Endothelial cell of umbilical vein (primary cell): Measurements from ENCODE around the gene FOXS1. TPM values are rescaled to one million over a fixed set of nuclear protein-coding genes. Genes with fewer than 3 reads are reported as not detected.

Experiments used
- BruUV-seq: library from RNA; stranded (reverse); fragments of 400-500 nt; replicated peaks from 2 replicates; lab custom pipeline; 2021; lab: Mats Ljungman, UMichigan
- CTCF ChIA-PET: fragments of 300-600, 350-600 bp; sonication (Branson Sonifier 250); formaldehyde crosslinking; loops from one replicate; lab custom pipeline; 2021; ENCODE audit warnings: antibody characterized with exemption, inconsistent platforms; lab: Charles Lee
- POLR2A ChIA-PET: fragments of 300-600, 350-600 bp; sonication (Branson Sonifier 250); formaldehyde crosslinking; loops from one replicate; lab custom pipeline; 2021; ENCODE audit warnings: antibody characterized with exemption, inconsistent platforms; lab: Charles Lee
- DNase-seq: peaks from one replicate; pipeline ENCODE4 v3.0.0-alpha.2; 2011; ENCODE audit warnings: low read depth, low spot score
- FAIRE-seq: peaks from 2 replicates; lab custom pipeline; 2011; peaks lifted over from hg19 to GRCh38; lab: Jason Lieb, UNC
- H2AFZ ChIP-seq: 2 replicates; pipeline ENCODE4 v1.6.0; 2012; ENCODE audit warnings: low read depth, low read length, control low read depth, inconsistent platforms
- H3K27ac ChIP-seq: 2 replicates; pipeline ENCODE4 v1.5.1; 2011; ENCODE audit warnings: low read depth, mild to moderate bottlenecking, control low read depth, low read length, moderate library complexity; ENCODE audit not compliant: insufficient read depth
- H3K27me3 ChIP-seq, 2 experiments: 2 replicates each; pipeline versions ENCODE4 v1.6.0 to v1.6.1; 2011; ENCODE audit warnings: low read length in 2 of 2, mixed read lengths in 1 of 2; ENCODE audit not compliant: control insufficient read depth in 2 of 2, insufficient read depth in 2 of 2
- H3K36me3 ChIP-seq, 2 experiments: 2 replicates in 1 of 2; 3 replicates in 1 of 2; pipeline ENCODE4 v1.5.1; 2011; ENCODE audit warnings: low read length in 2 of 2, mild to moderate bottlenecking in 1 of 2, moderate library complexity in 1 of 2; ENCODE audit not compliant: control insufficient read depth in 2 of 2, insufficient read depth in 2 of 2; ENCODE audit errors: extremely low read depth in 1 of 2
- H3K4me1 ChIP-seq: 3 replicates; pipeline ENCODE4 v1.5.1; 2011; ENCODE audit warnings: mild to moderate bottlenecking, low read length; ENCODE audit not compliant: control insufficient read depth, insufficient read depth; ENCODE audit errors: extremely low read depth
- H3K4me2 ChIP-seq: 2 replicates; pipeline ENCODE4 v1.6.1; 2011; ENCODE audit warnings: low read length, control low read depth, mixed read lengths; ENCODE audit not compliant: insufficient read depth
- H3K4me3 ChIP-seq, 3 experiments: fragments of 200-600 bp in 1 of 3; sonication (generic), shearing (Covaris generic) in 1 of 3; replicated peaks in 1 of 3; 2 replicates each; pipeline ENCODE4 v1.5.1; 2011 to 2016; ENCODE audit warnings: control low read depth in 3 of 3, low read length in 3 of 3, mild to moderate bottlenecking in 2 of 3, inconsistent platforms in 1 of 3, low read depth in 1 of 3, moderate library complexity in 1 of 3; ENCODE audit not compliant: insufficient read depth in 1 of 3
- H3K79me2 ChIP-seq: 2 replicates; pipeline ENCODE4 v1.6.0; 2012; ENCODE audit warnings: low read length, inconsistent platforms; ENCODE audit not compliant: control insufficient read depth, insufficient read depth
- H3K9ac ChIP-seq: replicated peaks from 2 replicates; pipeline ENCODE3; 2011; ENCODE audit warnings: low read length, control low read depth; ENCODE audit not compliant: insufficient read depth; ENCODE audit errors: extremely low read depth
- H3K9me1 ChIP-seq: replicated peaks from 3 replicates; pipeline ENCODE4 v1.6.0; 2011; ENCODE audit warnings: mild to moderate bottlenecking, low read length; ENCODE audit not compliant: control insufficient read depth, insufficient read depth; ENCODE audit errors: extremely low read depth
- H3K9me3 ChIP-seq: replicated peaks from 2 replicates; pipeline ENCODE4 v1.5.1; 2012; ENCODE audit warnings: low read length, inconsistent platforms; ENCODE audit not compliant: control insufficient read depth, insufficient read depth
- H4K20me1 ChIP-seq: replicated peaks from 2 replicates; pipeline ENCODE3; 2011; ENCODE audit warnings: mild to moderate bottlenecking, low read length; ENCODE audit not compliant: control insufficient read depth, insufficient read depth; ENCODE audit errors: extremely low read depth
- EZH2 ChIP-seq: IDR thresholded peaks from 2 replicates; pipeline ENCODE4 v1.6.1; 2012; ENCODE audit warnings: borderline replicate concordance, low read depth, mild to moderate bottlenecking, moderate library complexity, low read length, inconsistent platforms; ENCODE audit not compliant: severe bottlenecking
- FOS ChIP-seq: IDR thresholded peaks from 2 replicates; pipeline ENCODE4 v1.6.1; 2011; ENCODE audit warnings: mild to moderate bottlenecking, low read length, moderate library complexity, borderline replicate concordance; ENCODE audit not compliant: insufficient read depth
- GATA2 ChIP-seq: IDR thresholded peaks from 2 replicates; pipeline ENCODE4 v1.7.0; 2011; ENCODE audit warnings: low read depth, mild to moderate bottlenecking, moderate library complexity, mixed read lengths, low read length; ENCODE audit not compliant: insufficient read length, insufficient read depth
- JUN ChIP-seq: IDR thresholded peaks from 2 replicates; pipeline ENCODE4 v1.6.1; 2011; ENCODE audit warnings: borderline replicate concordance, low read depth; ENCODE audit not compliant: insufficient read length, insufficient read depth
- MAX ChIP-seq: IDR thresholded peaks from 2 replicates; pipeline ENCODE4 v1.6.1; 2011; ENCODE audit not compliant: insufficient read depth, insufficient read length
- MYC ChIP-seq: IDR thresholded peaks from one replicate; pipeline ENCODE4 v1.6.1; 2011; ENCODE audit warnings: mild to moderate bottlenecking, low read depth, low read length
- POLR2A ChIP-seq: IDR thresholded peaks from 2 replicates; pipeline ENCODE4 v1.6.1; 2012; ENCODE audit warnings: low read depth, mild to moderate bottlenecking, control low read depth, low read length
- POLR2AphosphoS5 ChIP-seq: IDR thresholded peaks from 2 replicates; pipeline ENCODE4 v1.6.1; 2012; ENCODE audit warnings: low read depth, mild to moderate bottlenecking, control low read depth, low read length, moderate library complexity; ENCODE audit not compliant: insufficient read depth
- dilution Hi-C: fragments of 300-500 bp; cut with MboI; formaldehyde crosslinking; loops from one replicate; pipeline ENCODE4 v1.15.0; 2019; ENCODE audit warnings: low sequenced_read_pairs; ENCODE audit not compliant: extremely low pct_ligation_motif_present
- intact Hi-C: fragments of 100-400 bp; cut with micrococcal nuclease; formaldehyde crosslinking; loops from one replicate; pipeline ENCODE4 v1.10.0; 2022
- polyA plus RNA-seq, 4 experiments: library from polyadenylated mRNA; depleted of rRNA in 3 of 4; stranded (reverse) in 3 of 4; unstranded in 1 of 4; fragments of >200 nt; gene quantifications; 2 replicates each; pipeline versions ENCODE4 v1.2.1 to v1.2.3, GENCODE V29; 2011 to 2012; ENCODE audit warnings: missing spikeins in 1 of 4
- total RNA-seq: library from RNA; stranded (reverse); gene quantifications from 2 replicates; pipeline ENCODE4 v1.2.3, GENCODE V29; 2021
- TF ChIP-seq, protein P1 (sequence below), 2 donors: IDR thresholded peaks; 1 replicate in 1 of 2; 2 replicates in 1 of 2; pipeline ENCODE4 v1.5.1; 2011; ENCODE audit warnings: low read length in 2 of 2, mild to moderate bottlenecking in 2 of 2, moderate library complexity in 2 of 2, control low read depth in 1 of 2, inconsistent platforms in 1 of 2, low read depth in 1 of 2; ENCODE audit not compliant: insufficient read depth in 1 of 2; ENCODE audit errors: extremely low read depth in 1 of 2

FOXS1 gene
- total and polyA plus RNA-seq, 2 donors (not counting 3 experiments of a cell fraction or from before 2014, with no cell fraction given) = 0.84 TPM; not detected in 1

- H3K4me1 ChIP-seq = peaks cover 22% of the 10 kb centered on the region
- no peak overlapping the region for H2AFZ ChIP-seq
- no peaks in the 10 kb centered on the region for H3K27me3 ChIP-seq
- no peaks in the 10 kb centered on the region for H3K9me1 ChIP-seq
- POLR2A ChIA-PET = no interaction called here
- no peak overlapping the region for H3K4me2 ChIP-seq
- H3K4me3 ChIP-seq = no peak overlapping the region
- no peaks in the 10 kb centered on the region for H3K79me2 ChIP-seq
- FAIRE-seq (no peak), DNase-seq (no peak)
- H3K9ac ChIP-seq = no peak overlapping the region
- no TSS peak for BruUV-seq
- CTCF ChIA-PET = interaction anchor here (25.3 kb wide), 1 partner anchor 30 kb away, joined by 619 read pairs; the partner anchor contains the start of gene FOXS1
- intact Hi-C loops = no loop called here
- H3K27ac ChIP-seq = no peak overlapping the region
- dilution Hi-C loops = no loop called here
- no peaks in the 10 kb centered on the region for H4K20me1 ChIP-seq
- TF ChIP-seq EZH2 (no peak), POLR2A (no peak), MAX (no peak), FOS (no peak), MYC (no peak), JUN (no peak), GATA2 (no peak), POLR2AphosphoS5 (no peak)
- TF ChIP-seq, protein P1, sequence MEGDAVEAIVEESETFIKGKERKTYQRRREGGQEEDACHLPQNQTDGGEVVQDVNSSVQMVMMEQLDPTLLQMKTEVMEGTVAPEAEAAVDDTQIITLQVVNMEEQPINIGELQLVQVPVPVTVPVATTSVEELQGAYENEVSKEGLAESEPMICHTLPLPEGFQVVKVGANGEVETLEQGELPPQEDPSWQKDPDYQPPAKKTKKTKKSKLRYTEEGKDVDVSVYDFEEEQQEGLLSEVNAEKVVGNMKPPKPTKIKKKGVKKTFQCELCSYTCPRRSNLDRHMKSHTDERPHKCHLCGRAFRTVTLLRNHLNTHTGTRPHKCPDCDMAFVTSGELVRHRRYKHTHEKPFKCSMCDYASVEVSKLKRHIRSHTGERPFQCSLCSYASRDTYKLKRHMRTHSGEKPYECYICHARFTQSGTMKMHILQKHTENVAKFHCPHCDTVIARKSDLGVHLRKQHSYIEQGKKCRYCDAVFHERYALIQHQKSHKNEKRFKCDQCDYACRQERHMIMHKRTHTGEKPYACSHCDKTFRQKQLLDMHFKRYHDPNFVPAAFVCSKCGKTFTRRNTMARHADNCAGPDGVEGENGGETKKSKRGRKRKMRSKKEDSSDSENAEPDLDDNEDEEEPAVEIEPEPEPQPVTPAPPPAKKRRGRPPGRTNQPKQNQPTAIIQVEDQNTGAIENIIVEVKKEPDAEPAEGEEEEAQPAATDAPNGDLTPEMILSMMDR (IDR thresholded peaks at IDR 0.05; ENCODE audit: extremely low read depth in 1 of 2, insufficient read depth in 1 of 2, low read depth in 1 of 2, low read length in 2 of 2) = no peak
- no peaks in the 10 kb centered on the region for H3K36me3 ChIP-seq
- H3K9me3 ChIP-seq = no peaks in the 10 kb centered on the region
Measured at GRCh38 chr20:31820228-31820627, 25.2 kb downstream of the FOXS1 start.
